ENCODE measurements around the gene MOB3A. TPM values are rescaled to one million over a fixed set of nuclear protein-coding genes. Genes with fewer than 3 reads are reported as not detected.

MOB3A gene
- total and polyA plus RNA-seq, 2 experiments from 2014 or later = 53.1 to 53.7 TPM

GRCh38 chr19:2080336-2080988, 15.7 kb downstream of the MOB3A start:
- Histone ChIP-seq H3K9ac (no peak overlapping the region), H3K9me2 (ENCODE audit: insufficient read depth) (no peaks in the 10 kb centered on the region), H2AFZ (no peak overlapping the region), H3K79me2 (ENCODE audit: insufficient read depth) (peaks cover 58% of the 10 kb centered on the region), H4K20me1 (ENCODE audit: insufficient read depth) (no peaks in the 10 kb centered on the region), H3K27me3 (replicated peaks; ENCODE audit: insufficient read depth) (no peaks in the 10 kb centered on the region), H3K4me1 (ENCODE audit: insufficient read depth) (peaks cover 8% of the 10 kb centered on the region; the same call in 1 of the 2 replicates), H3K27ac (no peak overlapping the region), H3K36me3 (ENCODE audit: low read depth) (peaks cover 6% of the 10 kb centered on the region; the same call in 1 of the 2 replicates), H3K4me3 (no peak overlapping the region), H3K9me3 (ENCODE audit: low read depth) (no peaks in the 10 kb centered on the region), H3F3A (ENCODE audit: insufficient read depth) (no peaks in the 10 kb centered on the region), H3K4me2 (ENCODE audit: unreplicated experiment) (no peak overlapping the region)
- TF ChIP-seq EZH2 (IDR thresholded peaks at IDR 0.05; ENCODE audit: insufficient read depth, poor library complexity, severe bottlenecking) = no peak
- TF ChIP-seq EZH2phosphoT487 (IDR thresholded peaks at IDR 0.05; ENCODE audit: insufficient read depth, low read depth) = no peak
- in situ Hi-C loops (cut with MboI) = loop anchor here (10.0 kb wide), 1 partner anchor 146 kb away; no protein-coding TSS in a partner anchor
- 80 to 83% methylated on average over 23 of the region's 23 CpGs for WGBS, 2 experiments (ENCODE audit: low coverage in 1 of 2, low lambda C conversion rate in 2 of 2, missing lambda C conversion rate in 2 of 2)
- no peak for DNase-seq

GRCh38 chr19:2079865-2080301, 16.2 kb downstream of the MOB3A start:
- no peak overlapping the region for H3K4me3 ChIP-seq
- H3K79me2 ChIP-seq (ENCODE audit: insufficient read depth) = peaks cover 52% of the 10 kb centered on the region
- H4K20me1 ChIP-seq (ENCODE audit: insufficient read depth) = no peaks in the 10 kb centered on the region
- H3K9ac ChIP-seq = no peak overlapping the region
- TF ChIP-seq EZH2phosphoT487 (IDR thresholded peaks at IDR 0.05; ENCODE audit: insufficient read depth, low read depth) = no peak
- H3F3A ChIP-seq (ENCODE audit: insufficient read depth) = no peaks in the 10 kb centered on the region
- no peak overlapping the region for H3K27ac ChIP-seq
- H3K9me2 ChIP-seq (ENCODE audit: insufficient read depth) = no peaks in the 10 kb centered on the region
- in situ Hi-C loops (cut with MboI) = loop anchor here (10.0 kb wide), 1 partner anchor 145 kb away; no protein-coding TSS in a partner anchor
- 0 out of 2 replicates have a peak, but pooled peaks cover 2% of the 10 kb centered on the region for H3K4me1 ChIP-seq (ENCODE audit: insufficient read depth)
- no peak overlapping the region for H2AFZ ChIP-seq
- no peak overlapping the region for H3K4me2 ChIP-seq (ENCODE audit: unreplicated experiment)
- peaks cover 10% of the 10 kb centered on the region; the same call in 1 of the 2 replicates for H3K36me3 ChIP-seq (ENCODE audit: low read depth)
- H3K9me3 ChIP-seq (ENCODE audit: low read depth) = no peaks in the 10 kb centered on the region
- no peaks in the 10 kb centered on the region for H3K27me3 ChIP-seq (replicated peaks; ENCODE audit: insufficient read depth)
- 80% methylated on average over 23 of the region's 23 CpGs for WGBS, 2 experiments (ENCODE audit: low coverage in 1 of 2, low lambda C conversion rate in 2 of 2, missing lambda C conversion rate in 2 of 2)
- DNase-seq = no peak

GRCh38 chr19:2079076-2079864, 16.9 kb downstream of the MOB3A start:
- Histone ChIP-seq H4K20me1 (ENCODE audit: insufficient read depth) (no peaks in the 10 kb centered on the region), H3K4me2 (ENCODE audit: unreplicated experiment) (no peak overlapping the region), H3K4me1 (ENCODE audit: insufficient read depth) (no peaks in the 10 kb centered on the region), H3K4me3 (no peak overlapping the region), H3K9ac (no peak overlapping the region), H3K9me3 (ENCODE audit: low read depth) (no peaks in the 10 kb centered on the region), H3K36me3 (ENCODE audit: low read depth) (peaks cover 14% of the 10 kb centered on the region; the same call in 1 of the 2 replicates), H2AFZ (no peak overlapping the region), H3K79me2 (ENCODE audit: insufficient read depth) (peaks cover 46% of the 10 kb centered on the region), H3K27ac (no peak overlapping the region), H3K9me2 (ENCODE audit: insufficient read depth) (no peaks in the 10 kb centered on the region), H3F3A (ENCODE audit: insufficient read depth) (no peaks in the 10 kb centered on the region), H3K27me3 (replicated peaks; ENCODE audit: insufficient read depth) (no peaks in the 10 kb centered on the region)
- no peak for DNase-seq
- 95 to 96% methylated on average over 29 to 32 of the region's 32 CpGs for WGBS, 2 experiments (ENCODE audit: low coverage in 1 of 2, low lambda C conversion rate in 2 of 2, missing lambda C conversion rate in 2 of 2)
- TF ChIP-seq EZH2 (IDR thresholded peaks at IDR 0.05; ENCODE audit: insufficient read depth, poor library complexity, severe bottlenecking) (no peak), EZH2phosphoT487 (IDR thresholded peaks at IDR 0.05; ENCODE audit: insufficient read depth, low read depth) (no peak)
- in situ Hi-C loops (cut with MboI) = no loop called here

DNA sequence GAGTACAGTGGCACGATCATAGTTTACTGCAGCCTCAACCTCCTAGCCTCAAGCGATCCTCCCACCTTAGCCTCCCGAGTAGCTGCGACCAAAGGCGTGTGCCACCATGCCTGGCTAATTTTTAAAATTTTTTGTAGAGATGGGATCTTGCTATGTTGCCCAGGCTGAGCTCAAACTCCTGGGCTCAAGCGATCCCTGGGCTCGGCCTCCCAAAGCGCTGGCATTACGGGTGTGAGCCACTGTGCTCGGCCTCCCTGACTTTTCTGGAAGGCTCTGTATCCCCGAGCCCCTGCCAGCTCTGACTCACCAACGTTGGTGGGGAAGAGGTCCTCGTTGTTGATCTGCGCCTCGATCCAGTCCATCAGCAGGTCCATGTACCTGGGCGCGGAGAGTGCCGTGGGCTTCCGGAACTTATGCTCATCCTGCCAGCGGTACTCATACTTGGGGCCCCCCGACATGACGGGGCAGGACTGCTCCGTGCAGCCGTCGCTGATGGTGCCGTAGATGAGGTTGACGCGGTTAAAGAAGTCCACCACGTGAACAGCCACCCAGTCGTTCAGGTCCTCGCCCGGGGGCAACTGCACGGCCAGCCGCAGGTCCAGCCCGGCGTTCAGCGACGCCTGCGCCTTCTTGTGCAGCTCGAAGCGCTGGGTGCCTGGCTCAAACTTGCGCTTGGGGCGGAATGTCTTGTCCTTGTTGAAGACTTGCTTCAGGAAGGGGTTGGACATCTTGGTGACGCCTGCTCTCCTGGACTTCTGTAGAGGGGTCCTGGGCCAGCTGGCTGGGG, 18.1 kb downstream of the MOB3A start:
- no peak overlapping the region for H3K4me2 ChIP-seq (ENCODE audit: unreplicated experiment)
- H3F3A ChIP-seq (ENCODE audit: insufficient read depth) = no peaks in the 10 kb centered on the region
- H3K9me3 ChIP-seq (ENCODE audit: low read depth) = no peaks in the 10 kb centered on the region
- H3K9me2 ChIP-seq (ENCODE audit: insufficient read depth) = no peaks in the 10 kb centered on the region
- TF ChIP-seq EZH2 (IDR thresholded peaks at IDR 0.05; ENCODE audit: insufficient read depth, poor library complexity, severe bottlenecking) = no peak
- TF ChIP-seq EZH2phosphoT487 (IDR thresholded peaks at IDR 0.05; ENCODE audit: insufficient read depth, low read depth) = no peak
- 93% methylated on average over 43 to 44 of the region's 44 CpGs for WGBS, 2 experiments (ENCODE audit: low coverage in 1 of 2, low lambda C conversion rate in 2 of 2, missing lambda C conversion rate in 2 of 2)
- H3K36me3 ChIP-seq (ENCODE audit: low read depth) = peaks cover 15% of the 10 kb centered on the region; the same call in 1 of the 2 replicates
- no peak overlapping the region for H2AFZ ChIP-seq
- H3K27me3 ChIP-seq (replicated peaks; ENCODE audit: insufficient read depth) = no peaks in the 10 kb centered on the region
- peaks cover 34% of the 10 kb centered on the region for H3K79me2 ChIP-seq (ENCODE audit: insufficient read depth)
- H3K4me1 ChIP-seq (ENCODE audit: insufficient read depth) = no peaks in the 10 kb centered on the region
- no peak overlapping the region for H3K4me3 ChIP-seq
- H3K27ac ChIP-seq = no peak overlapping the region
- H4K20me1 ChIP-seq (ENCODE audit: insufficient read depth) = no peaks in the 10 kb centered on the region
- H3K9ac ChIP-seq = no peak overlapping the region
- DNase-seq = no peak
- in situ Hi-C loops (cut with MboI) = no loop called here
